Neutrophil (primary cell): ENCODE measurements around the gene LCT.

Experiments used
- H3K27ac ChIP-seq: fragments of 200-600 bp; sonication (generic); 2 replicates; pipeline ENCODE4 v1.5.1; 2016; ENCODE audit warnings: mild to moderate bottlenecking, moderate library complexity
- H3K27me3 ChIP-seq: fragments of 200-600 bp; sonication (generic); 2 replicates; pipeline ENCODE4 v1.6.0; 2016; ENCODE audit warnings: mild to moderate bottlenecking
- H3K36me3 ChIP-seq: fragments of 200-600 bp; sonication (generic); 2 replicates; pipeline ENCODE4 v1.5.1; 2017
- H3K4me1 ChIP-seq, 2 experiments: fragments of 200-600 bp in 1 of 2; sonication (generic) in 1 of 2; 1 replicate in 1 of 2; 2 replicates in 1 of 2; pipeline versions ENCODE4 v1.5.1 to v1.6.1; 2013 to 2016; ENCODE audit warnings: low read depth in 1 of 2, low read length in 1 of 2, mild to moderate bottlenecking in 1 of 2, moderate library complexity in 1 of 2; ENCODE audit not compliant: control insufficient read depth in 1 of 2, insufficient read depth in 1 of 2
- H3K4me3 ChIP-seq, 2 experiments: fragments of 200-600 bp in 1 of 2; sonication (generic) in 1 of 2; 1 replicate in 1 of 2; 2 replicates in 1 of 2; pipeline ENCODE4 v1.5.1; 2013 to 2016; ENCODE audit warnings: low read depth in 1 of 2, low read length in 1 of 2, mild to moderate bottlenecking in 1 of 2, moderate library complexity in 1 of 2
- H3K9me3 ChIP-seq: fragments of 200-600 bp; sonication (generic); 2 replicates; pipeline ENCODE4 v1.5.1; 2016
- CTCF ChIP-seq: fragments of 200-600 bp; sonication (generic); IDR thresholded peaks from 2 replicates; pipeline ENCODE4 v1.5.1; 2016; ENCODE audit warnings: antibody characterized with exemption

LCT gene

GRCh38 chr2:135740206-135740605 lies 96.8 kb downstream of the LCT start:
- no peak for TF ChIP-seq CTCF
- H3K36me3 ChIP-seq: no peaks in the 10 kb centered on the region
- no peaks in the 10 kb centered on the region for H3K27me3 ChIP-seq
- no peak overlapping the region for H3K4me3 ChIP-seq
- H3K27ac ChIP-seq: no peak overlapping the region
- peaks cover 20 to 24% of the 10 kb centered on the region in 2 experiments for H3K4me1 ChIP-seq
- H3K9me3 ChIP-seq: no peaks in the 10 kb centered on the region
